WTC11 (cell line): Measurements from ENCODE around the gene CRABP2.

ENCODE experiments used
- ATF1 ChIP-seq: sonication (generic); formaldehyde crosslinking; IDR thresholded peaks from 2 replicates; pipeline ENCODE4 v1.8.1; 2023; ENCODE audit warnings: mild to moderate bottlenecking, moderate library complexity, missing genetic modification reagents
- CBFB ChIP-seq: sonication (generic); formaldehyde crosslinking; IDR thresholded peaks from 2 replicates; pipeline ENCODE4 v1.8.1; 2022; ENCODE audit warnings: mild to moderate bottlenecking, low read depth, missing genetic modification reagents
- ELF4 ChIP-seq: sonication (generic); formaldehyde crosslinking; IDR thresholded peaks from 2 replicates; pipeline ENCODE4 v1.8.1; 2022; ENCODE audit warnings: low read depth, mild to moderate bottlenecking, moderate library complexity, missing genetic modification reagents
- MYBL2 ChIP-seq: sonication (generic); formaldehyde crosslinking; IDR thresholded peaks from 2 replicates; pipeline ENCODE4 v1.8.1; 2023; ENCODE audit warnings: mild to moderate bottlenecking, moderate library complexity, missing genetic modification reagents
- PRRX2 ChIP-seq: fragments of 250-450 bp; sonication (Bioruptor Pico); IDR thresholded peaks from 2 replicates; pipeline ENCODE4 v1.8.0; 2021; ENCODE audit warnings: mild to moderate bottlenecking
- RORB ChIP-seq: fragments of 250-450 bp; sonication (Bioruptor Pico); IDR thresholded peaks from 2 replicates; pipeline ENCODE4 v1.9.0; 2021; ENCODE audit warnings: mild to moderate bottlenecking
- TEAD4 ChIP-seq: sonication (generic); formaldehyde crosslinking; IDR thresholded peaks from 2 replicates; pipeline ENCODE4 v1.8.0; 2022; ENCODE audit warnings: mild to moderate bottlenecking, missing genetic modification reagents
- ZNF416 ChIP-seq: fragments of 250-450 bp; sonication (Bioruptor Pico); IDR thresholded peaks from 2 replicates; pipeline ENCODE4 v1.9.0; 2021; ENCODE audit warnings: mild to moderate bottlenecking, inconsistent platforms
- TF ChIP-seq, protein P1 (sequence below): sonication (generic); formaldehyde crosslinking; IDR thresholded peaks from 2 replicates; pipeline ENCODE4 v1.8.1; 2022; ENCODE audit warnings: missing genetic modification reagents, borderline replicate concordance
- TF ChIP-seq, protein P2 (sequence below): fragments of 200-600 bp; IDR thresholded peaks from 2 replicates; pipeline ENCODE4 v1.8.0; 2022; ENCODE audit warnings: antibody characterized with exemption
- TF ChIP-seq, protein P3 (sequence below): sonication (generic); formaldehyde crosslinking; IDR thresholded peaks from 2 replicates; pipeline ENCODE4 v1.8.1; 2023; ENCODE audit warnings: mild to moderate bottlenecking, missing genetic modification reagents, borderline replicate concordance

DNA sequence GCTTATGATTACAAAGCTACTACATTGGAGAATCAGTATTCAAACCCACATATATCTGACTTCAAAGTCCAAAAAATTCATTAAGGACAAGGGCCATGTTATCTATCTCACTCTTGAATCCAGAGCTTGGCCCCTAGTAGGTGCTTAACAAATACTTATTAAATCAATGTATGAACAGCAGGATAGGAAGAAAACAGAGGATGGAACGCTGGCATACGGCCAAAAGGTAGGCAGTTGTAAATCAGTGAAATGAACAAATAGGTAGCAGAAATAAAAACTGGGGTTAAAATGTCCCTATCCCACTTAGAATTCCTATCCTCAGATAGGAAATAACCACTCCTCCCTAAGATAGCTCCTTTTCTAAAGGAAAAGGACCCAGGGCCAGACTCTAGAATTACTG lies 33.5 kb upstream of the CRABP2 start:
- TF ChIP-seq RORB (CRISPR knock-in tag), result no peak
- TF ChIP-seq, protein P1, sequence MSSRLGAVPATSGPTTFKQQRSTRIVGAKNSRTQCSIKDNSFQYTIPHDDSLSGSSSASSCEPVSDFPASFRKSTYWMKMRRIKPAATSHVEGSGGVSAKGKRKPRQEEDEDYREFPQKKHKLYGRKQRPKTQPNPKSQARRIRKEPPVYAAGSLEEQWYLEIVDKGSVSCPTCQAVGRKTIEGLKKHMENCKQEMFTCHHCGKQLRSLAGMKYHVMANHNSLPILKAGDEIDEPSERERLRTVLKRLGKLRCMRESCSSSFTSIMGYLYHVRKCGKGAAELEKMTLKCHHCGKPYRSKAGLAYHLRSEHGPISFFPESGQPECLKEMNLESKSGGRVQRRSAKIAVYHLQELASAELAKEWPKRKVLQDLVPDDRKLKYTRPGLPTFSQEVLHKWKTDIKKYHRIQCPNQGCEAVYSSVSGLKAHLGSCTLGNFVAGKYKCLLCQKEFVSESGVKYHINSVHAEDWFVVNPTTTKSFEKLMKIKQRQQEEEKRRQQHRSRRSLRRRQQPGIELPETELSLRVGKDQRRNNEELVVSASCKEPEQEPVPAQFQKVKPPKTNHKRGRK (CRISPR knock-in tag), result no peak
- TF ChIP-seq TEAD4 (CRISPR knock-in tag), result no peak
- no peak for TF ChIP-seq CBFB (CRISPR knock-in tag)
- TF ChIP-seq, protein P2, sequence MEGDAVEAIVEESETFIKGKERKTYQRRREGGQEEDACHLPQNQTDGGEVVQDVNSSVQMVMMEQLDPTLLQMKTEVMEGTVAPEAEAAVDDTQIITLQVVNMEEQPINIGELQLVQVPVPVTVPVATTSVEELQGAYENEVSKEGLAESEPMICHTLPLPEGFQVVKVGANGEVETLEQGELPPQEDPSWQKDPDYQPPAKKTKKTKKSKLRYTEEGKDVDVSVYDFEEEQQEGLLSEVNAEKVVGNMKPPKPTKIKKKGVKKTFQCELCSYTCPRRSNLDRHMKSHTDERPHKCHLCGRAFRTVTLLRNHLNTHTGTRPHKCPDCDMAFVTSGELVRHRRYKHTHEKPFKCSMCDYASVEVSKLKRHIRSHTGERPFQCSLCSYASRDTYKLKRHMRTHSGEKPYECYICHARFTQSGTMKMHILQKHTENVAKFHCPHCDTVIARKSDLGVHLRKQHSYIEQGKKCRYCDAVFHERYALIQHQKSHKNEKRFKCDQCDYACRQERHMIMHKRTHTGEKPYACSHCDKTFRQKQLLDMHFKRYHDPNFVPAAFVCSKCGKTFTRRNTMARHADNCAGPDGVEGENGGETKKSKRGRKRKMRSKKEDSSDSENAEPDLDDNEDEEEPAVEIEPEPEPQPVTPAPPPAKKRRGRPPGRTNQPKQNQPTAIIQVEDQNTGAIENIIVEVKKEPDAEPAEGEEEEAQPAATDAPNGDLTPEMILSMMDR, result no peak
- TF ChIP-seq PRRX2, result no peak
- TF ChIP-seq ZNF416 (CRISPR knock-in tag), result no peak
- TF ChIP-seq ELF4 (CRISPR knock-in tag), result no peak
- TF ChIP-seq, protein P3, sequence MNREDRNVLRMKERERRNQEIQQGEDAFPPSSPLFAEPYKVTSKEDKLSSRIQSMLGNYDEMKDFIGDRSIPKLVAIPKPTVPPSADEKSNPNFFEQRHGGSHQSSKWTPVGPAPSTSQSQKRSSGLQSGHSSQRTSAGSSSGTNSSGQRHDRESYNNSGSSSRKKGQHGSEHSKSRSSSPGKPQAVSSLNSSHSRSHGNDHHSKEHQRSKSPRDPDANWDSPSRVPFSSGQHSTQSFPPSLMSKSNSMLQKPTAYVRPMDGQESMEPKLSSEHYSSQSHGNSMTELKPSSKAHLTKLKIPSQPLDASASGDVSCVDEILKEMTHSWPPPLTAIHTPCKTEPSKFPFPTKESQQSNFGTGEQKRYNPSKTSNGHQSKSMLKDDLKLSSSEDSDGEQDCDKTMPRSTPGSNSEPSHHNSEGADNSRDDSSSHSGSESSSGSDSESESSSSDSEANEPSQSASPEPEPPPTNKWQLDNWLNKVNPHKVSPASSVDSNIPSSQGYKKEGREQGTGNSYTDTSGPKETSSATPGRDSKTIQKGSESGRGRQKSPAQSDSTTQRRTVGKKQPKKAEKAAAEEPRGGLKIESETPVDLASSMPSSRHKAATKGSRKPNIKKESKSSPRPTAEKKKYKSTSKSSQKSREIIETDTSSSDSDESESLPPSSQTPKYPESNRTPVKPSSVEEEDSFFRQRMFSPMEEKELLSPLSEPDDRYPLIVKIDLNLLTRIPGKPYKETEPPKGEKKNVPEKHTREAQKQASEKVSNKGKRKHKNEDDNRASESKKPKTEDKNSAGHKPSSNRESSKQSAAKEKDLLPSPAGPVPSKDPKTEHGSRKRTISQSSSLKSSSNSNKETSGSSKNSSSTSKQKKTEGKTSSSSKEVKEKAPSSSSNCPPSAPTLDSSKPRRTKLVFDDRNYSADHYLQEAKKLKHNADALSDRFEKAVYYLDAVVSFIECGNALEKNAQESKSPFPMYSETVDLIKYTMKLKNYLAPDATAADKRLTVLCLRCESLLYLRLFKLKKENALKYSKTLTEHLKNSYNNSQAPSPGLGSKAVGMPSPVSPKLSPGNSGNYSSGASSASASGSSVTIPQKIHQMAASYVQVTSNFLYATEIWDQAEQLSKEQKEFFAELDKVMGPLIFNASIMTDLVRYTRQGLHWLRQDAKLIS (CRISPR knock-in tag), result no peak
- TF ChIP-seq MYBL2 (CRISPR knock-in tag), result no peak
- TF ChIP-seq ATF1 (CRISPR knock-in tag), result no peak
